Small intestine (tissue), 4 donors: Measurements from ENCODE around the gene MRPL37. TPM values are rescaled to one million over a fixed set of nuclear protein-coding genes. Genes with fewer than 3 reads are reported as not detected.

ENCODE experiments used
- polyA plus RNA-seq, 4 donors: library from polyadenylated mRNA; stranded (reverse) in 3 of 4; unstranded in 1 of 4; fragments of 200-250 nt in 3 of 4; fragments of 120-200 nt in 1 of 4; gene quantifications; one replicate each; pipeline versions ENCODE4 v1.2.1 to v1.2.3, GENCODE V29; 2013
- donor health status: healthy with polysubstance abuse.
- donor health status: Bipolar disorder and iron deficiency.
- donor health status: healthy.

Gene MRPL37
- polyA plus RNA-seq, 4 donors = 47.6 to 92.9 (median 69.6) TPM

Other genes with a start within 250 kb of the MRPL37 start
- gene LDLRAD1, start 182.0 kb upstream of the MRPL37 start, polyA plus RNA-seq = under 1 TPM in 1 of 4 donors, not detected in 3; 0.92 TPM
- 100 to 1,000 TPM; 156 to 447 (median 212) TPM for gene TMEM59, start 147.0 kb upstream of the MRPL37 start, polyA plus RNA-seq
- 1 to 10 TPM; 1.3 to 5.1 (median 1.9) TPM for gene TCEANC2, start 146.6 kb upstream of the MRPL37 start, polyA plus RNA-seq
- under 1 TPM in 1 of 4 donors, not detected in 3; 0.07 TPM for gene CDCP2, start 47.2 kb upstream of the MRPL37 start, polyA plus RNA-seq
- 1 to 10 TPM in 3 of 4 donors, under 1 TPM in 1; 0.89 to 8.1 (median 2.5) TPM for gene CYB5RL, start 137 bp upstream of the MRPL37 start, polyA plus RNA-seq
- 10 to 100 TPM; 24.2 to 41.9 (median 32.2) TPM for gene SSBP3, start 206.2 kb downstream of the MRPL37 start, polyA plus RNA-seq